ENCODE data around the gene BSG. TPM values are rescaled to one million over a fixed set of nuclear protein-coding genes. Genes with fewer than 3 reads are reported as not detected.

Gene BSG
- polyA plus RNA-seq, 2 donors: 189 to 210 TPM

GRCh38 chr19:540867-541637, 31.3 kb upstream of the BSG start:
- Histone ChIP-seq H3K36me3 (ENCODE audit: control insufficient read depth in 2 of 2, insufficient read depth in 2 of 2, low read length in 1 of 2) (peaks cover 0 to 47% of the 10 kb centered on the region in 2 donors), H3K4me3 (ENCODE audit: low read depth in 1 of 2, low read length in 2 of 2) (no peak overlapping the region), H3K27ac (ENCODE audit: low read depth in 2 of 2, low read length in 1 of 2) (no peak overlapping the region), H3K27me3 (ENCODE audit: control insufficient read depth in 1 of 2, insufficient read depth in 2 of 2, low read length in 2 of 2) (no peaks in the 10 kb centered on the region), H3K4me1 (ENCODE audit: control insufficient read depth in 2 of 2, insufficient read depth in 2 of 2, low read length in 1 of 2) (peaks cover 0 to 3% of the 10 kb centered on the region in 2 donors), H3K9me3 (ENCODE audit: control insufficient read depth in 2 of 2, insufficient read depth in 1 of 2, low read depth in 1 of 2, low read length in 1 of 2) (peaks cover 0 to 3% of the 10 kb centered on the region in 2 donors)
- WGBS, 2 donors: 89 to 91% methylated on average over 51 of the region's 51 CpGs

- H3K9me3 ChIP-seq (ENCODE audit: control insufficient read depth in 2 of 2, insufficient read depth in 1 of 2, low read depth in 1 of 2, low read length in 1 of 2): peaks cover 0 to 3% of the 10 kb centered on the region in 2 donors
- 90 to 92% methylated on average over 26 of the region's 26 CpGs for WGBS, 2 donors
- H3K36me3 ChIP-seq (ENCODE audit: control insufficient read depth in 2 of 2, insufficient read depth in 2 of 2, low read length in 1 of 2): peaks cover 0 to 41% of the 10 kb centered on the region in 2 donors
- no peak overlapping the region for H3K27ac ChIP-seq (ENCODE audit: low read depth in 2 of 2, low read length in 1 of 2)
- H3K4me1 ChIP-seq (ENCODE audit: control insufficient read depth in 2 of 2, insufficient read depth in 2 of 2, low read length in 1 of 2): peaks cover 0 to 3% of the 10 kb centered on the region in 2 donors
- H3K27me3 ChIP-seq (ENCODE audit: control insufficient read depth in 1 of 2, insufficient read depth in 2 of 2, low read length in 2 of 2): no peaks in the 10 kb centered on the region
- H3K4me3 ChIP-seq (ENCODE audit: low read depth in 1 of 2, low read length in 2 of 2): no peak overlapping the region
Observed at GRCh38 chr19:541699-542098, 30.7 kb upstream of the BSG start.

DNA sequence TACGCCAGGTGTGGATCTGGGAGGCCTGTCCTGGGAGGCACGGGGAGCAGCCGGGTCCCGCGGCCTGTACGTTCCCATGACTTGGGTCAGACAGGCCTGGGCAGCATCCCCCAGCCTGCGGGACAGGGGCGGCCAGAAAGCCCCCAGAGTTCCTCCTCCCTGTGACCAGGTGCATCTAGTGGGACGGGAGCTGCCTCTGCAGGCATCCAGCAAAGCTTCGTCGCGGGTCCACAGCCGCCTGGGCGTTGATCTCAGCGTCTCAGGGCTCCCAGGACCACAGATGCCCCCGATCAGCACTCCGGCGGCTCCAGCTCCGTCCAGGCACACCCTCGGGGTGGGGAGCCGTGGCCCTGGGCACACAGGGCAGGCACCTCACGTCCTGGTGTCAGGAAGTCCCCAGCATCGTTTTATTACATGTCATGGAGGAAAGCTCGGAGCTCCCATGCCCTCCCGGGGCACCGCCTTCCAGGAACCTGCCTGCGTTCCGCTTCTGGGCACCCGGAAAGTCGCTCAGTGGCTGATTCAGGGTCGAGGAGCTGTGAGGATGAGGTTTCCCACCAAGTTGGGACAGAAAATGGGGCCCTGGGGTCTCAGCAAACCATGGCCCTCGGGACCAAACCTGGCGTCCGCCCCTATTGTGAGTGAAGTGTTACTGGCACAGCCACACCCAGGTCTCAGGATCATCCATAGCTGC, 30.1 kb upstream of the BSG start:
- WGBS, 2 donors: 87 to 90% methylated on average over 34 of the region's 34 CpGs
- peaks cover 0 to 36% of the 10 kb centered on the region in 2 donors for H3K36me3 ChIP-seq (ENCODE audit: control insufficient read depth in 2 of 2, insufficient read depth in 2 of 2, low read length in 1 of 2)

GRCh38 chr19:543910-544608, 28.3 kb upstream of the BSG start, which contains the start of gene GZMM:
Gene GZMM, plus strand, starts transcription at chr19:544053. Its CDS starts 19 bp downstream, at chr19:544072.
- Histone ChIP-seq H3K27ac (ENCODE audit: low read depth in 2 of 2, low read length in 1 of 2) (peak within 1 kb of the TSS in 1 of 2 donors; percentile 18), H3K4me3 (ENCODE audit: low read depth in 1 of 2, low read length in 2 of 2) (peak within 1 kb of the TSS in 1 of 2 donors; percentile 33), H3K27me3 (ENCODE audit: control insufficient read depth in 1 of 2, insufficient read depth in 2 of 2, low read length in 2 of 2) (no peaks in the 10 kb centered on the region), H3K9me3 (ENCODE audit: control insufficient read depth in 2 of 2, insufficient read depth in 1 of 2, low read depth in 1 of 2, low read length in 1 of 2) (peaks cover 0 to 3% of the 10 kb centered on the region in 2 donors), H3K4me1 (ENCODE audit: control insufficient read depth in 2 of 2, insufficient read depth in 2 of 2, low read length in 1 of 2) (no peaks in the 10 kb centered on the region), H3K36me3 (ENCODE audit: control insufficient read depth in 2 of 2, insufficient read depth in 2 of 2, low read length in 1 of 2) (peaks cover 0 to 24% of the 10 kb centered on the region in 2 donors)
- WGBS, 2 donors: 55 to 56% methylated on average over 31 of the region's 31 CpGs

More for the DNA sequence above, 30.1 kb upstream of the BSG start:
- Histone ChIP-seq H3K4me1 (ENCODE audit: control insufficient read depth in 2 of 2, insufficient read depth in 2 of 2, low read length in 1 of 2) (no peaks in the 10 kb centered on the region), H3K27me3 (ENCODE audit: control insufficient read depth in 1 of 2, insufficient read depth in 2 of 2, low read length in 2 of 2) (no peaks in the 10 kb centered on the region), H3K9me3 (ENCODE audit: control insufficient read depth in 2 of 2, insufficient read depth in 1 of 2, low read depth in 1 of 2, low read length in 1 of 2) (peaks cover 0 to 3% of the 10 kb centered on the region in 2 donors), H3K27ac (ENCODE audit: low read depth in 2 of 2, low read length in 1 of 2) (no peak overlapping the region), H3K4me3 (ENCODE audit: low read depth in 1 of 2, low read length in 2 of 2) (no peak overlapping the region)

GRCh38 chr19:547117-547516, 25.3 kb upstream of the BSG start:
- peaks cover 0 to 3% of the 10 kb centered on the region in 2 donors for H3K9me3 ChIP-seq (ENCODE audit: control insufficient read depth in 2 of 2, insufficient read depth in 1 of 2, low read depth in 1 of 2, low read length in 1 of 2)
- 86 to 91% methylated on average over 14 to 15 of the region's 15 CpGs for WGBS, 2 donors
- no peak overlapping the region for H3K27ac ChIP-seq (ENCODE audit: low read depth in 2 of 2, low read length in 1 of 2)
- H3K36me3 ChIP-seq (ENCODE audit: control insufficient read depth in 2 of 2, insufficient read depth in 2 of 2, low read length in 1 of 2): peaks cover 0 to 3% of the 10 kb centered on the region in 2 donors
- H3K4me3 ChIP-seq (ENCODE audit: low read depth in 1 of 2, low read length in 2 of 2): no peak overlapping the region
- no peaks in the 10 kb centered on the region for H3K4me1 ChIP-seq (ENCODE audit: control insufficient read depth in 2 of 2, insufficient read depth in 2 of 2, low read length in 1 of 2)
- no peaks in the 10 kb centered on the region for H3K27me3 ChIP-seq (ENCODE audit: control insufficient read depth in 1 of 2, insufficient read depth in 2 of 2, low read length in 2 of 2)

DNA sequence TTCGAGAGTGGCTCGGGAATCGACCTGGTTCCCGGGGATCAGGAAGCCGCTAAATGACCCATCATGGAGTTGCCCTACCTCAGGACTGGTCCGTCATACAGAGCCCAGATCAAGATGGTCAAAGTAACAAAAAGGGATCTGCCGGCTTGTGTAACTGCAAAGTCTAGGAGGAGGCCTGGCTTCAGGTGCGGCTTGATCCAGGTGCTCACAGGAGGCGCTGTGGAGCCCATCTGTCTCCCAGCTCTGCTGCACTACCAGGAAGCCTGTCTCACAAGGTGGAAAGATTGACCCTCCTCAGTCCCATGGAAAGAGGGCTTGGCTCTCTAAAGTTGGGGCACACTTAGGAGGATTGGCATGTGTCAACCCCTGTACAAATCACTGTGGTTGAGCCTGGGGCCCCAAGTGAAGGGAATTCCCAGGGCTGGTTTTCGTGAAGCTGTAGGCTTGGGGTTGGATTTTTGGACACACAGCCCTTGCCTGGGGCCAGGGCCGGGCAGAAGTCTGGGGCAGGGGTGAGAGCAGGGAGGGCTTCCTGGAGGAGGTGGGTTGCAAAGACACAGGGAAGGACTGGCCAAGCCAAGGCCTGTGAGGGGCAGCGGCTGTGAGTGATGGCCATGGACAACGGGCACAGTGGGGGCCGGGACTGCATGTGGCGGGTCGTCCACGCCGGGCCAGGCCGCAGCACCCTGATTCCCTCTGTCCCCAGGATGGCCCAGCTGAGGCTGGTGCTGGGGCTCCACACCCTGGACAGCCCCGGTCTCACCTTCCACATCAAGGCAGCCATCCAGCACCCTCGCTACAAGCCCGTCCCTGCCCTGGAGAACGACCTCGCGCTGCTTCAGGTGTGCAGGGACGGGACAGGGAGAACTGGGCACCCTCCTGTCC, 24.3 kb upstream of the BSG start:
- Histone ChIP-seq H3K9me3 (ENCODE audit: control insufficient read depth in 2 of 2, insufficient read depth in 1 of 2, low read depth in 1 of 2, low read length in 1 of 2) (peaks cover 0 to 3% of the 10 kb centered on the region in 2 donors), H3K4me3 (ENCODE audit: low read depth in 1 of 2, low read length in 2 of 2) (no peak overlapping the region), H3K27ac (ENCODE audit: low read depth in 2 of 2, low read length in 1 of 2) (no peak overlapping the region), H3K36me3 (ENCODE audit: control insufficient read depth in 2 of 2, insufficient read depth in 2 of 2, low read length in 1 of 2) (no peaks in the 10 kb centered on the region), H3K27me3 (ENCODE audit: control insufficient read depth in 1 of 2, insufficient read depth in 2 of 2, low read length in 2 of 2) (no peaks in the 10 kb centered on the region), H3K4me1 (ENCODE audit: control insufficient read depth in 2 of 2, insufficient read depth in 2 of 2, low read length in 1 of 2) (no peaks in the 10 kb centered on the region)
- WGBS, 2 donors: 81 to 82% methylated on average over 20 to 26 of the region's 26 CpGs

DNA sequence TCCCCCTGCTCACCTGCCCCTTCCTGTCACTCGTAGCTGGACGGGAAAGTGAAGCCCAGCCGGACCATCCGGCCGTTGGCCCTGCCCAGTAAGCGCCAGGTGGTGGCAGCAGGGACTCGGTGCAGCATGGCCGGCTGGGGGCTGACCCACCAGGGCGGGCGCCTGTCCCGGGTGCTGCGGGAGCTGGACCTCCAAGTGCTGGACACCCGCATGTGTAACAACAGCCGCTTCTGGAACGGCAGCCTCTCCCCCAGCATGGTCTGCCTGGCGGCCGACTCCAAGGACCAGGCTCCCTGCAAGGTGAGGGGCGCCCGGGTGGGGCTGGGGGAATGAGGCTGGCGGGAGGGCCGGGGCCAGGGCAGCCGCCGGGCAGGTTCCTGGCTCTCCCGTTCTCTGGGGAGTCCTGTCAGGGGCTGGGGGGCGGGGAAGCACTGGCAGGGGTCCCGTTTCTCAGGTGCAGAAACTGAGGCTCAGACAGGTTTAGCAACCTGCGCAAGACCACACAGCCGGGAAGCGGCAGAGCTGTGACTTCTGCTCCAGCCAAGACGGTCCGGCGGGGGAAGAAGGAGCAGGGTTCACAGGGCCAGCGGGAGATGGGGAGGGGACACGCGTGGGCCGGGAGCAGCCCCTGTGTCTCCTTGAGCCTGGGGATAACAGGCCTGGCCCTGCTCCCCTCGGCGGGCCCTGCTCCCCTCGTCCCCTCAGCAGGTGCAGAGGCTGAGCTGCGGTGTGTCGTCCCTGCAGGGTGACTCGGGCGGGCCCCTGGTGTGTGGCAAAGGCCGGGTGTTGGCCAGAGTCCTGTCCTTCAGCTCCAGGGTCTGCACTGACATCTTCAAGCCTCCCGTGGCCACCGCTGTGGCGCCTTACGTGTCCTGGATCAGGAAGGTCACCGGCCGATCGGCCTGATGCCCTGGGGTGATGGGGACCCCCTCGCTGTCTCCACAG, 23.2 kb upstream of the BSG start:
- WGBS, 2 donors: 65 to 74% methylated on average over 36 to 52 of the region's 52 CpGs
- Histone ChIP-seq H3K36me3 (ENCODE audit: control insufficient read depth in 2 of 2, insufficient read depth in 2 of 2, low read length in 1 of 2) (no peaks in the 10 kb centered on the region), H3K4me3 (ENCODE audit: low read depth in 1 of 2, low read length in 2 of 2) (no peak overlapping the region), H3K27ac (ENCODE audit: low read depth in 2 of 2, low read length in 1 of 2) (no peak overlapping the region), H3K4me1 (ENCODE audit: control insufficient read depth in 2 of 2, insufficient read depth in 2 of 2, low read length in 1 of 2) (no peaks in the 10 kb centered on the region), H3K9me3 (ENCODE audit: control insufficient read depth in 2 of 2, insufficient read depth in 1 of 2, low read depth in 1 of 2, low read length in 1 of 2) (peaks cover 0 to 3% of the 10 kb centered on the region in 2 donors), H3K27me3 (ENCODE audit: control insufficient read depth in 1 of 2, insufficient read depth in 2 of 2, low read length in 2 of 2) (no peaks in the 10 kb centered on the region)

DNA sequence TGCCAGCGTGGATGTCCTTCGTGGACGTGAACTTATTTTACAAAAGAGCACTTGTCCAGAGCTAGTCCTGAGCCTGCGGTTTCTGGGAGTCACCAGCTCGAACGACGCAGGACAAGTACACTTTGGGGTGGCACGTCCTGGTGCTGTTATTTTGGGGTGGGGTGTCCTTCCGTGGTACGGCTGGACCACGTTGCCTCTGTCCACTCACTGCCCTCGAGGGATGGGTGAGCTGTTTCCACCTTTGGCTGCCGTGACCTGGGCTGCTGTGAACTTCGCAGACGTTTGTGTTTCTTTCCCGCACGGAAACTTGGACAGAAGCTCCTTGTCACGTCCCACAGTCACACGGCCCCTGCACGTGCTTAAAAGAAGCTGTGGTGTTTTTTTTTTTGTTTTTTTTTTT, 17.6 kb upstream of the BSG start:
- no peak overlapping the region for H3K27ac ChIP-seq (ENCODE audit: low read depth in 2 of 2, low read length in 1 of 2)
- WGBS, 2 donors: 71 to 74% methylated on average over 20 of the region's 20 CpGs
- H3K27me3 ChIP-seq (ENCODE audit: control insufficient read depth in 1 of 2, insufficient read depth in 2 of 2, low read length in 2 of 2): no peaks in the 10 kb centered on the region
- H3K9me3 ChIP-seq (ENCODE audit: control insufficient read depth in 2 of 2, insufficient read depth in 1 of 2, low read depth in 1 of 2, low read length in 1 of 2): no peaks in the 10 kb centered on the region
- no peaks in the 10 kb centered on the region for H3K36me3 ChIP-seq (ENCODE audit: control insufficient read depth in 2 of 2, insufficient read depth in 2 of 2, low read length in 1 of 2)
- no peak overlapping the region for H3K4me3 ChIP-seq (ENCODE audit: low read depth in 1 of 2, low read length in 2 of 2)
- no peaks in the 10 kb centered on the region for H3K4me1 ChIP-seq (ENCODE audit: control insufficient read depth in 2 of 2, insufficient read depth in 2 of 2, low read length in 1 of 2)
